Ishikawa (cell line): ENCODE data around the gene COL4A2.

Source experiments
- CEBPB ChIP-seq: IDR thresholded peaks from 2 replicates; pipeline ENCODE4 v1.6.1; 2012
- CREB1 ChIP-seq: IDR thresholded peaks from 2 replicates; pipeline ENCODE4 v1.6.1; 2012; ENCODE audit warnings: low read depth
- EGR1 ChIP-seq: IDR thresholded peaks from 2 replicates; pipeline ENCODE4 v1.6.1; 2012
- EP300 ChIP-seq: IDR thresholded peaks from 2 replicates; pipeline ENCODE4 v1.6.1; 2012; ENCODE audit warnings: borderline replicate concordance
- FOXM1 ChIP-seq: IDR thresholded peaks from 2 replicates; pipeline ENCODE4 v1.6.1; 2012; ENCODE audit warnings: low read depth, borderline replicate concordance
- MAX ChIP-seq: IDR thresholded peaks from 2 replicates; pipeline ENCODE4 v1.6.1; 2012
- NFIC ChIP-seq: IDR thresholded peaks from 2 replicates; pipeline ENCODE4 v1.6.1; 2012
- RAD21 ChIP-seq: IDR thresholded peaks from 2 replicates; pipeline ENCODE4 v1.6.1; 2012; ENCODE audit warnings: low read depth
- TAF1 ChIP-seq: IDR thresholded peaks from 2 replicates; pipeline ENCODE4 v1.6.1; 2012; ENCODE audit warnings: low read depth, mild to moderate bottlenecking
- TCF12 ChIP-seq: IDR thresholded peaks from 2 replicates; pipeline ENCODE4 v1.6.1; 2012; ENCODE audit warnings: low read depth
- TEAD4 ChIP-seq: IDR thresholded peaks from 2 replicates; pipeline ENCODE4 v1.6.1; 2012
- YY1 ChIP-seq: IDR thresholded peaks from 2 replicates; pipeline ENCODE4 v1.6.1; 2012; ENCODE audit warnings: low read depth
- ZBTB7A ChIP-seq: IDR thresholded peaks from 2 replicates; pipeline ENCODE4 v1.6.1; 2012; ENCODE audit warnings: low read depth
- TF ChIP-seq, protein P1 (sequence below): IDR thresholded peaks from 2 replicates; pipeline ENCODE4 v1.6.1; 2012
- TF ChIP-seq, protein P2 (sequence below): IDR thresholded peaks from 2 replicates; pipeline ENCODE4 v1.6.1; 2012; ENCODE audit warnings: low read depth, mild to moderate bottlenecking

Gene COL4A2

DNA sequence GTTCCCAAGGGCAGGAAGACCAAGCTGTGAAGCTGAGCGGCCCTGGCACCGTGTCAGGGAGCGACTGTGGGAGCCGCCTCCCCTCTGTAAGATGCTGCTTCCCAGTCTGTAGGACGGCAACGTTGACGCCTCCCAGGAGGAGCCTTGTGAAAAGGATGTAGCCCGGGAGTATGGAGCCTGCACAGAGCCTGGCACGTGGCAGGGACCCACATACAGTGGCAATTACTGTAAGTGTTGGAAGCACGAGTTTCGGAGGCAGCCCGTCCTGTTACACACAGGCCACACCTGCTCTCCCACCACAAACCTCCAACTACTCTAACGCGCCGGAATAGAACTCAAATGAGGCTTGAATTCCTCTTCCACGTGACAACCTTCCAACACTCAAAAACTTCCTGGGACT lies 247.9 kb downstream of the COL4A2 start:
- TF ChIP-seq TEAD4 (no peak), CREB1 (no peak), TCF12 (no peak), CEBPB (no peak), NFIC (no peak)

DNA sequence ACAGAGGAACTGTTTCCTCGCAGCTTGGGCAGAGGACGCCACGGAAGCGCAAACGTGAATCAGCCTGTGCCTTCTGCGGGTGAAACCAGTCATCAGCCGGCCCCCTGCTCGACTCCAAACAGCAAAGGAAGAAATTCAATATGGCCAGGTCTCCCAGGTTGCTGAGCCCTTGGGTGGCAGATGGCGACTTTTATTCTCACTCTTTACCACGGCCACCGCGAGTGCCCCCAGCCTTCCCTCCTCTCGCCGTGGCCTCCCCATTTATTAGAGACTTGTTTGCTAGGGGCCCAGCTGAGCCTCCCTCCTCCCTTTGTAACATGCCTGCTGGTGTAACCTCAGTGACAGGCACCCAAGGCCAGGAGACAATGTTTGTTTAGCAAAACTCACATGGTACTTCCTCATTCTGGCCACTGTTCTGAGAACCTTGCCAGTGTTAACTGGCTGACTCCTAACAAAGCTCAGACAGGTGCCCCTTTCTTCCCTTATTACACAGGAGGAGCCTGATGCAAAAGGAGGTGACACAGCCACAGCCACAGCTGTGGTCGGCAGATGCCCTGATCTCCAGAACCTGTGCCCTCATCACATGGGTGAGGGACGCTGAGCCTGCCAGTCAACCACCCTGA lies 248.6 kb downstream of the COL4A2 start:
- TF ChIP-seq CEBPB: no peak
- TF ChIP-seq, protein P1, sequence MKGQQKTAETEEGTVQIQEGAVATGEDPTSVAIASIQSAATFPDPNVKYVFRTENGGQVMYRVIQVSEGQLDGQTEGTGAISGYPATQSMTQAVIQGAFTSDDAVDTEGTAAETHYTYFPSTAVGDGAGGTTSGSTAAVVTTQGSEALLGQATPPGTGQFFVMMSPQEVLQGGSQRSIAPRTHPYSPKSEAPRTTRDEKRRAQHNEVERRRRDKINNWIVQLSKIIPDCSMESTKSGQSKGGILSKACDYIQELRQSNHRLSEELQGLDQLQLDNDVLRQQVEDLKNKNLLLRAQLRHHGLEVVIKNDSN: no peak
- TF ChIP-seq CREB1: no peak
- TF ChIP-seq EP300: no peak
- TF ChIP-seq TAF1: no peak
- TF ChIP-seq RAD21: no peak
- TF ChIP-seq TCF12: no peak
- no peak for TF ChIP-seq FOXM1
- no peak for TF ChIP-seq NFIC

- TF ChIP-seq CEBPB (no peak), YY1 (no peak)
- TF ChIP-seq, protein P1: no peak
Measured at GRCh38 chr13:110556224-110556606, 249.1 kb downstream of the COL4A2 start.

- TF ChIP-seq, protein P1: no peak
- TF ChIP-seq TCF12 (no peak), NFIC (no peak), ZBTB7A (no peak), EP300 (no peak), MAX (no peak), YY1 (no peak), TEAD4 (no peak), EGR1 (no peak)
- TF ChIP-seq, protein P2, sequence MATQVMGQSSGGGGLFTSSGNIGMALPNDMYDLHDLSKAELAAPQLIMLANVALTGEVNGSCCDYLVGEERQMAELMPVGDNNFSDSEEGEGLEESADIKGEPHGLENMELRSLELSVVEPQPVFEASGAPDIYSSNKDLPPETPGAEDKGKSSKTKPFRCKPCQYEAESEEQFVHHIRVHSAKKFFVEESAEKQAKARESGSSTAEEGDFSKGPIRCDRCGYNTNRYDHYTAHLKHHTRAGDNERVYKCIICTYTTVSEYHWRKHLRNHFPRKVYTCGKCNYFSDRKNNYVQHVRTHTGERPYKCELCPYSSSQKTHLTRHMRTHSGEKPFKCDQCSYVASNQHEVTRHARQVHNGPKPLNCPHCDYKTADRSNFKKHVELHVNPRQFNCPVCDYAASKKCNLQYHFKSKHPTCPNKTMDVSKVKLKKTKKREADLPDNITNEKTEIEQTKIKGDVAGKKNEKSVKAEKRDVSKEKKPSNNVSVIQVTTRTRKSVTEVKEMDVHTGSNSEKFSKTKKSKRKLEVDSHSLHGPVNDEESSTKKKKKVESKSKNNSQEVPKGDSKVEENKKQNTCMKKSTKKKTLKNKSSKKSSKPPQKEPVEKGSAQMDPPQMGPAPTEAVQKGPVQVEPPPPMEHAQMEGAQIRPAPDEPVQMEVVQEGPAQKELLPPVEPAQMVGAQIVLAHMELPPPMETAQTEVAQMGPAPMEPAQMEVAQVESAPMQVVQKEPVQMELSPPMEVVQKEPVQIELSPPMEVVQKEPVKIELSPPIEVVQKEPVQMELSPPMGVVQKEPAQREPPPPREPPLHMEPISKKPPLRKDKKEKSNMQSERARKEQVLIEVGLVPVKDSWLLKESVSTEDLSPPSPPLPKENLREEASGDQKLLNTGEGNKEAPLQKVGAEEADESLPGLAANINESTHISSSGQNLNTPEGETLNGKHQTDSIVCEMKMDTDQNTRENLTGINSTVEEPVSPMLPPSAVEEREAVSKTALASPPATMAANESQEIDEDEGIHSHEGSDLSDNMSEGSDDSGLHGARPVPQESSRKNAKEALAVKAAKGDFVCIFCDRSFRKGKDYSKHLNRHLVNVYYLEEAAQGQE: no peak
Measured at GRCh38 chr13:110557082-110557481, 250.0 kb downstream of the COL4A2 start.

GRCh38 chr13:110557610-110558305 lies 250.7 kb downstream of the COL4A2 start:
- TF ChIP-seq TAF1 (no peak), EP300 (no peak), FOXM1 (no peak), RAD21 (no peak)
- TF ChIP-seq, protein P1: no peak

- TF ChIP-seq, protein P1: no peak
- TF ChIP-seq CEBPB (no peak), MAX (no peak), ZBTB7A (no peak), CREB1 (no peak), YY1 (no peak), TCF12 (no peak), TEAD4 (no peak), EGR1 (no peak)
- TF ChIP-seq, protein P2: no peak
Measured at GRCh38 chr13:110559429-110559943, 252.4 kb downstream of the COL4A2 start.
